ENCODE measurements around the gene UBE2E2.

The UBE2E2 gene

DNA sequence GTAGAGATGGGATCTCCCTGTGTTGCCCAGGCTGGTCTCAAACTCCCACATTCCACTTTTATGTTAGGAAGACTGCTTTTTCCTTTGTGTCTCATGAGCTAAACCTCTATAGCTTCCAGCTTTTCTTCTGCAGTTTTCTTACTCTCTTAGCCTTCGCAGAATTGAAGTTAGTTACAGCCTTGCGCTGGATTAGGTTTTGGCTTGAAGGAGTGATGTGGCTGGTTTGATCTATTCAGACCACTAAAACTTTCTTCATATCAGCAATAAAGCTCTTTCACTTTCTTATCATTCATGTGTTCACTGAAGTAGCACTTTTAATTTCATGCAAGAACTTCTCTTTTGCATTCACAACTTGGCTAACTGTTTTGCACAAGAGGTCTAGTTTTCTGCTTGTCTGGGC, 254.6 kb downstream of the UBE2E2 start:
- DNase-seq (ENCODE audit: low read depth) = no peak
- H3K4me3 ChIP-seq (ENCODE audit: low read length) = no peak overlapping the region
- no peak for TF ChIP-seq CTCF (IDR thresholded peaks at IDR 0.05; ENCODE audit: insufficient read depth, low read depth, low read length, missing control alignments)

GRCh38 chr3:23459465-23459864, 256.3 kb downstream of the UBE2E2 start:
- no peak for DNase-seq (ENCODE audit: low read depth)
- no peak for TF ChIP-seq CTCF (IDR thresholded peaks at IDR 0.05; ENCODE audit: insufficient read depth, low read depth, low read length, missing control alignments)
- no peak overlapping the region for H3K4me3 ChIP-seq (ENCODE audit: low read length)

DNA sequence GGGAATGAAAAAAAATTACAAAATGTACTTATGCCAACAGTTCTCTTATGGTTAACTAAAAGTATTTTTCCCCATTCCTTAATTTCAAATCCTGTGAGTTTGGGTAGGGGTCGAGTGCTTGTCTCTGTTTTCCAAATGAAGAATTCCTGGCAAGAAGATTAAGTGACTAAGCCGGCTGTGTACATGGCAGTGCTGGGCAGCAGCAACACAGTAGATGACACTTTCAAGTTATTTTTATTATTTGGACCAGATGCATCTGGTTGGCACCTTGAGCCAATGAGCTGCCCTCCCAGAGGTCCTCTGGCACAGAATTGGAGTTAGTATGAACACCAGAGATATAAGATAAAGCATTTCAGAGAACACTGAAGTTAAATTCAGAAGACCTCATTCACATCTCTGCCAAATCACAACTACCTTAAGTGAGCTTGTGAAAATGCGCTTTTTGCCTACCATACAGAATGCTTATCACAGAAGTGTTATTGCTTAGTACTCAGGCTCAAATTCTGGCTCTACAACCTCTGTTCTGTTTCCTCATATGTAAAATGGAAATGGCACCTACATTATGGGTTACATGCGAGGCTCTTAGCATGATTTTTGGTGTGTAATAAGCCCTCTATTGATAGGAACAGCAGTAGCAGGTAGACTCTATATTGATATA, 256.9 kb downstream of the UBE2E2 start:
- TF ChIP-seq CTCF (IDR thresholded peaks at IDR 0.05; ENCODE audit: insufficient read depth, low read depth, low read length, missing control alignments) = no peak
- H3K4me3 ChIP-seq (ENCODE audit: low read length) = no peak overlapping the region
- DNase-seq (ENCODE audit: low read depth) = no peak

DNA sequence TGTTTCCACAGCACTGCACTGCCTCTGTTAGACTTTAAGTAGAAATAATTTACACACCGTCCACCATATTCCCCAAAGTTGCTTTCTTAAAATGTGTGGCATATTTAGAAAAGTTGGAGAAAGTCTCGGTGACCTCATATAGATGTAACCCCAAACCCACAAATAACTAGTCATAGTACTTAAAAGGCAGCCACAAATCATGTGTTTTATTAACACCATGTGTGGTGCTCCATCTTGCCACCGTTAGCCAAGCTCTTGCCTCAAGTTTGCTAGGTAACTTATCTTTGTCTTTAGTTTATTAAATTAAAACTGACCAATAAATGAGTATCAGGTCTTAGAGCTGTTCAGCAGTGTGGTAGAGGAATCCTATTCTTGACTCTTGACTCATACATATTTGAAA, 257.9 kb downstream of the UBE2E2 start:
- no peak overlapping the region for H3K4me3 ChIP-seq (ENCODE audit: low read length)
- TF ChIP-seq CTCF (IDR thresholded peaks at IDR 0.05; ENCODE audit: insufficient read depth, low read depth, low read length, missing control alignments) = no peak
- DNase-seq (ENCODE audit: low read depth) = no peak

DNA sequence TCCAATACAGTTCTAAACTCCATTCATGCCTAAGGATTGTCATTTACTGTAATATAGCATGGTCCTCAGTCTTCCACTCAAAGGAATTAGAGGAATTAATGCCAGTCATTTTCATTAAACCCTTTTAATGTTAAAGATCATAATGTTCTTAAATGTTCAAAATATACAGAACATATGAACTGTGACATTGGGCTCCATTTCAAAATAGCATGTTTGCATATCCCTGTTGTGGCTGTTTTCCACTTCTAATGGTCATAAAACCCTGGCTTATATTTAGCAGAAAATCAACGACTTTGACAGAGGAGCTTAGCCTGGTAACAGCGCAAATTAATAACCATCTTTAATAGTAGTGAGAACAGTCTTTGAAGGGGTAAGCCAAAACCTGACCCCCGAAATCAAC, 260.7 kb downstream of the UBE2E2 start:
- no peak for DNase-seq (ENCODE audit: low read depth)
- no peak for TF ChIP-seq CTCF (IDR thresholded peaks at IDR 0.05; ENCODE audit: insufficient read depth, low read depth, low read length, missing control alignments)
- no peak overlapping the region for H3K4me3 ChIP-seq (ENCODE audit: low read length)

DNA sequence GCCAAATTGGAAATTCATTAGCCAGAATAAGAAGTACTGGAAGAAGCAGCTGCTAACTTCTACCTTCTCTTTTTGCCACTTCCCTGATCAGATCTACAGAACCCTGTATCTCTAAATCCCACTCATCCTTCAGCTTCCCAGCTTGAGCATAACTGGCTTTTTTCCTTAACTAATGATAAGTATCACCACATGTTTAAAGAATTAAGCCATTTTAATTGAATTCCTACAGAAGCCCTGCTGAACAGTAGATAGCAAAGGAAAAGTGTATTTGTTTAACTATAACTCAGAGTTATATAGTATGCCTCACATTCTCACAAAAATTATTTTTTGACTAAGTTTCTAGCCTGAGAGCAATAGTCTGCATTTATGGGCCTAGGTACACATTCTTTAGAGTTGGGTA, 262.4 kb downstream of the UBE2E2 start:
- no peak for DNase-seq (ENCODE audit: low read depth)
- no peak for TF ChIP-seq CTCF (IDR thresholded peaks at IDR 0.05; ENCODE audit: insufficient read depth, low read depth, low read length, missing control alignments)
- H3K4me3 ChIP-seq (ENCODE audit: low read length) = no peak overlapping the region

DNA sequence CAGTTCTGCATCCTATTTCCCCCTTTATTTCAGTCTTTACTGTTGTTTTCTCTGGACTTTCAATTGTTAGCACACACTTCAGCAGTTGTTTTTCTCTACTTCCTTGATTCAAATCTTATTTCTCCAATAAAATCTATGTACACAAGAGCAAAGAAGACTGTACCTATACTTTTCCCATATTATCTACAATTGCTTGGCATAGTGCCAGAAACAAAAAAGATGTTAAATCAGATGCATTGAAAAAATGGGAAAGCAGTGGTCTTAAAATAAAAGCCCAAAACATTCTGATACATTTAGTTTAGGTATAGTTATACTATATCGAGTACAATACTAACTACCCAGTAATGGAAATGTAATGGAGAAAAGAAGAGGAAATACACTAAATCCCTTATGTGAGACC, 265.1 kb downstream of the UBE2E2 start:
- no peak overlapping the region for H3K4me3 ChIP-seq (ENCODE audit: low read length)
- DNase-seq (ENCODE audit: low read depth) = no peak
- no peak for TF ChIP-seq CTCF (IDR thresholded peaks at IDR 0.05; ENCODE audit: insufficient read depth, low read depth, low read length, missing control alignments)
